Neural cell (in vitro differentiated cells): ENCODE results near the gene RASGEF1C. TPM values are rescaled to one million over a fixed set of nuclear protein-coding genes. Genes with fewer than 3 reads are reported as not detected.
"Not testable (repeated sequence)": the region's sequence is repeated elsewhere in the genome, so short reads cannot be mapped to it uniquely, and the experiment has no call there.

Experiments
- H2AFZ ChIP-seq: fragments of 200-600, 300-800 bp; sonication (generic), shearing (Covaris generic); 2 replicates; pipeline ENCODE4 v1.6.0; 2014; ENCODE audit warnings: low read depth, mild to moderate bottlenecking, antibody characterized with exemption, low read length, moderate library complexity
- H3F3A ChIP-seq: fragments of 200-600 bp; shearing (Covaris generic); 2 replicates; pipeline ENCODE4 v1.6.1; 2016; ENCODE audit warnings: mild to moderate bottlenecking, moderate library complexity, mixed read lengths, antibody characterized with exemption, low read length; ENCODE audit not compliant: insufficient read depth, poor library complexity, severe bottlenecking
- H3K27ac ChIP-seq: fragments of 200-600, 300-800 bp; sonication (generic), shearing (Covaris generic); 2 replicates; pipeline ENCODE4 v1.5.1; 2014; ENCODE audit warnings: mild to moderate bottlenecking, low read length, moderate library complexity
- H3K27me3 ChIP-seq: fragments of 300-800, 200-600 bp; sonication (generic), shearing (Covaris generic); 2 replicates; pipeline ENCODE4 v1.6.0; 2014; ENCODE audit warnings: mild to moderate bottlenecking, low read depth, low read length, moderate library complexity; ENCODE audit not compliant: insufficient read depth
- H3K36me3 ChIP-seq: fragments of 300-800, 200-600 bp; sonication (generic), shearing (Covaris generic); 2 replicates; pipeline ENCODE4 v1.5.1; 2014; ENCODE audit warnings: mild to moderate bottlenecking, antibody characterized with exemption, low read length, moderate library complexity; ENCODE audit not compliant: insufficient read depth
- H3K4me2 ChIP-seq: fragments of 300-800, 200-600 bp; sonication (generic), shearing (Covaris generic); 2 replicates; pipeline ENCODE4 v1.6.0; 2014; ENCODE audit warnings: mild to moderate bottlenecking, low read length
- H3K4me3 ChIP-seq: fragments of 300-800, 200-600 bp; sonication (generic), shearing (Covaris generic); 2 replicates; pipeline ENCODE4 v1.5.1; 2014; ENCODE audit warnings: mild to moderate bottlenecking, low read length, moderate library complexity
- H3K79me2 ChIP-seq: fragments of 200-600 bp; shearing (Covaris generic); replicated peaks from 2 replicates; pipeline ENCODE4 v1.6.0; 2014; ENCODE audit warnings: mild to moderate bottlenecking, low read length, moderate library complexity; ENCODE audit not compliant: insufficient read depth
- H3K9ac ChIP-seq: fragments of 300-800, 200-600 bp; sonication (generic), shearing (Covaris generic); 2 replicates; pipeline ENCODE4 v1.6.1; 2016; ENCODE audit warnings: mild to moderate bottlenecking, low read length, mixed read lengths
- H3K9me2 ChIP-seq: fragments of 200-600 bp; shearing (Covaris generic); 2 replicates; pipeline ENCODE4 v1.6.1; 2016; ENCODE audit warnings: mild to moderate bottlenecking, low read length, mixed read lengths; ENCODE audit not compliant: insufficient read depth
- H3K9me3 ChIP-seq: fragments of 200-600, 300-800 bp; sonication (generic), shearing (Covaris generic); 2 replicates; pipeline ENCODE4 v1.6.1; 2016; ENCODE audit warnings: mild to moderate bottlenecking, mixed run types, low read length, moderate library complexity, mixed read lengths
- H4K20me1 ChIP-seq: fragments of 200-600 bp; shearing (Covaris generic); 2 replicates; pipeline ENCODE4 v1.6.1; 2016; ENCODE audit warnings: mild to moderate bottlenecking, mixed run types; ENCODE audit not compliant: insufficient read depth
- EP300 ChIP-seq: fragments of 450-650 bp; conservative IDR thresholded peaks from 2 replicates; pipeline ENCODE4 v1.6.1; 2014; ENCODE audit warnings: antibody characterized with exemption, mild to moderate bottlenecking, moderate library complexity; ENCODE audit not compliant: poor library complexity, severe bottlenecking
- EZH2 ChIP-seq: fragments of 200-600, 300-800 bp; shearing (Covaris generic), sonication (generic); IDR thresholded peaks from 2 replicates; pipeline ENCODE4 v1.6.1; 2014; ENCODE audit warnings: antibody characterized with exemption, low read length, borderline replicate concordance, mild to moderate bottlenecking; ENCODE audit not compliant: insufficient read depth, poor library complexity, severe bottlenecking
- MXI1 ChIP-seq: fragments of 450-650 bp; conservative IDR thresholded peaks from 2 replicates; pipeline ENCODE4 v1.6.1; 2014; ENCODE audit warnings: antibody characterized with exemption, mild to moderate bottlenecking; ENCODE audit not compliant: poor library complexity, severe bottlenecking
- POLR2AphosphoS5 ChIP-seq: IDR thresholded peaks from 2 replicates; pipeline ENCODE4 v1.6.1; 2012
- RAD21 ChIP-seq: fragments of 450-650 bp; conservative IDR thresholded peaks from 2 replicates; pipeline ENCODE4 v1.6.1; 2014; ENCODE audit warnings: antibody characterized with exemption, mild to moderate bottlenecking, moderate library complexity
- SMC3 ChIP-seq: fragments of 450-650 bp; conservative IDR thresholded peaks from 2 replicates; pipeline ENCODE4 v1.6.1; 2014; ENCODE audit warnings: antibody characterized with exemption, mild to moderate bottlenecking, moderate library complexity; ENCODE audit not compliant: poor library complexity
- TAF1 ChIP-seq: IDR thresholded peaks from 2 replicates; pipeline ENCODE4 v1.6.1; 2012; ENCODE audit warnings: low read depth
- polyA plus RNA-seq: library from polyadenylated mRNA; depleted of rRNA; stranded (reverse); fragments of >200 nt; gene quantifications from 2 replicates; pipeline ENCODE4 v1.2.3, GENCODE V29; 2014
- TF ChIP-seq, protein P1 (sequence below): fragments of 450-650 bp; IDR thresholded peaks from 2 replicates; pipeline ENCODE4 v1.5.1; 2014; ENCODE audit warnings: antibody characterized with exemption, mild to moderate bottlenecking, moderate library complexity; ENCODE audit not compliant: poor library complexity, severe bottlenecking
- TF ChIP-seq, protein P2 (sequence below): IDR thresholded peaks from 2 replicates; pipeline ENCODE4 v1.6.1; 2012; ENCODE audit warnings: borderline replicate concordance

RASGEF1C gene
- polyA plus RNA-seq, 1 donor from 2014 or later, result 5.3 TPM

DNA sequence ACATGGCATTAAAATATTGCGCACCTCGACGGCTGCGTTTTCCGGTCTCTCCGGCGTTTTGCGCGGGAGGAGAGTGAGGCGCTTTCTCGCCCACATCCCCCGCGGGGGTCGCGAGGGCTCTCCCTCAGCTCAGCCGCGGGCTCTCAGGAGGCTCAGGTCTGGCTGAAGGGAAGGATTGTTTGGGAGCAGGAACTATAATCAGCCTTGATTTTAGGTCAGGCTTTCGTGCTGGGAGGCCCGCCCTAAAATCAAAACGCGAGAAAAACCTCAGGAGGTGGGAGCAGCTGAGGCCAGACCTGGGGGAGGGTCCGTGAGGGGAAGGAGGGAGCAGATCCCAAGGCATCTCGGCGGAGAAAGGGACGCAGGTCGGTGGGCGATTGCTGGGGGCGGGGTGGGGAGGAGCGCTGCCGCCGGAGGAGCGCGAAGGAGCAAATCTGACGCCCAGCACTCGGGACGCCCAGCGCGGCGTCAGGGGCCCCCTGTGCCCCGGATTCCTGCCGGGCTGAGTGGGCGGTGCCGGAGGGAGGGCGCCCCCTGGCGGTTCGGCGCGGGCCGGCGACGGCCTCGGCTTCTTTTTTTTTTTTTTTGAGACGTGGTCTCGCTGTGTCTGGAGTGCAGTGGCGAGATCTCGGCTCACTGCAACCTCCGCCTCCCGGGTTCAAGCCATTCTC lies 118.8 kb downstream of the RASGEF1C start:
- TF ChIP-seq EP300 (no peak), EZH2 (no peak), MXI1 (no peak), SMC3 (peak; percentile 54), TAF1 (no peak), RAD21 (peak; percentile 58), POLR2AphosphoS5 (no peak)
- TF ChIP-seq, protein P1, sequence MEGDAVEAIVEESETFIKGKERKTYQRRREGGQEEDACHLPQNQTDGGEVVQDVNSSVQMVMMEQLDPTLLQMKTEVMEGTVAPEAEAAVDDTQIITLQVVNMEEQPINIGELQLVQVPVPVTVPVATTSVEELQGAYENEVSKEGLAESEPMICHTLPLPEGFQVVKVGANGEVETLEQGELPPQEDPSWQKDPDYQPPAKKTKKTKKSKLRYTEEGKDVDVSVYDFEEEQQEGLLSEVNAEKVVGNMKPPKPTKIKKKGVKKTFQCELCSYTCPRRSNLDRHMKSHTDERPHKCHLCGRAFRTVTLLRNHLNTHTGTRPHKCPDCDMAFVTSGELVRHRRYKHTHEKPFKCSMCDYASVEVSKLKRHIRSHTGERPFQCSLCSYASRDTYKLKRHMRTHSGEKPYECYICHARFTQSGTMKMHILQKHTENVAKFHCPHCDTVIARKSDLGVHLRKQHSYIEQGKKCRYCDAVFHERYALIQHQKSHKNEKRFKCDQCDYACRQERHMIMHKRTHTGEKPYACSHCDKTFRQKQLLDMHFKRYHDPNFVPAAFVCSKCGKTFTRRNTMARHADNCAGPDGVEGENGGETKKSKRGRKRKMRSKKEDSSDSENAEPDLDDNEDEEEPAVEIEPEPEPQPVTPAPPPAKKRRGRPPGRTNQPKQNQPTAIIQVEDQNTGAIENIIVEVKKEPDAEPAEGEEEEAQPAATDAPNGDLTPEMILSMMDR, result peak; percentile 73
- TF ChIP-seq, protein P2, sequence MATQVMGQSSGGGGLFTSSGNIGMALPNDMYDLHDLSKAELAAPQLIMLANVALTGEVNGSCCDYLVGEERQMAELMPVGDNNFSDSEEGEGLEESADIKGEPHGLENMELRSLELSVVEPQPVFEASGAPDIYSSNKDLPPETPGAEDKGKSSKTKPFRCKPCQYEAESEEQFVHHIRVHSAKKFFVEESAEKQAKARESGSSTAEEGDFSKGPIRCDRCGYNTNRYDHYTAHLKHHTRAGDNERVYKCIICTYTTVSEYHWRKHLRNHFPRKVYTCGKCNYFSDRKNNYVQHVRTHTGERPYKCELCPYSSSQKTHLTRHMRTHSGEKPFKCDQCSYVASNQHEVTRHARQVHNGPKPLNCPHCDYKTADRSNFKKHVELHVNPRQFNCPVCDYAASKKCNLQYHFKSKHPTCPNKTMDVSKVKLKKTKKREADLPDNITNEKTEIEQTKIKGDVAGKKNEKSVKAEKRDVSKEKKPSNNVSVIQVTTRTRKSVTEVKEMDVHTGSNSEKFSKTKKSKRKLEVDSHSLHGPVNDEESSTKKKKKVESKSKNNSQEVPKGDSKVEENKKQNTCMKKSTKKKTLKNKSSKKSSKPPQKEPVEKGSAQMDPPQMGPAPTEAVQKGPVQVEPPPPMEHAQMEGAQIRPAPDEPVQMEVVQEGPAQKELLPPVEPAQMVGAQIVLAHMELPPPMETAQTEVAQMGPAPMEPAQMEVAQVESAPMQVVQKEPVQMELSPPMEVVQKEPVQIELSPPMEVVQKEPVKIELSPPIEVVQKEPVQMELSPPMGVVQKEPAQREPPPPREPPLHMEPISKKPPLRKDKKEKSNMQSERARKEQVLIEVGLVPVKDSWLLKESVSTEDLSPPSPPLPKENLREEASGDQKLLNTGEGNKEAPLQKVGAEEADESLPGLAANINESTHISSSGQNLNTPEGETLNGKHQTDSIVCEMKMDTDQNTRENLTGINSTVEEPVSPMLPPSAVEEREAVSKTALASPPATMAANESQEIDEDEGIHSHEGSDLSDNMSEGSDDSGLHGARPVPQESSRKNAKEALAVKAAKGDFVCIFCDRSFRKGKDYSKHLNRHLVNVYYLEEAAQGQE, result no peak
- H3K9me2 ChIP-seq, result no peaks in the 10 kb centered on the region
- H3K4me2 ChIP-seq, result no peak overlapping the region
- H3K4me3 ChIP-seq, result peak overlapping the region; percentile 63
- no peaks in the 10 kb centered on the region for H3K9me3 ChIP-seq
- H3K79me2 ChIP-seq, result no peaks in the 10 kb centered on the region
- H3K27ac ChIP-seq, result no peak overlapping the region
- peak overlapping the region; percentile 3 for H2AFZ ChIP-seq
- no peaks in the 10 kb centered on the region for H4K20me1 ChIP-seq
- H3K27me3 ChIP-seq, result no peaks in the 10 kb centered on the region
- peak overlapping the region; percentile 58 for H3K9ac ChIP-seq
- no peaks in the 10 kb centered on the region for H3K36me3 ChIP-seq
- H3F3A ChIP-seq, result no peaks in the 10 kb centered on the region

DNA sequence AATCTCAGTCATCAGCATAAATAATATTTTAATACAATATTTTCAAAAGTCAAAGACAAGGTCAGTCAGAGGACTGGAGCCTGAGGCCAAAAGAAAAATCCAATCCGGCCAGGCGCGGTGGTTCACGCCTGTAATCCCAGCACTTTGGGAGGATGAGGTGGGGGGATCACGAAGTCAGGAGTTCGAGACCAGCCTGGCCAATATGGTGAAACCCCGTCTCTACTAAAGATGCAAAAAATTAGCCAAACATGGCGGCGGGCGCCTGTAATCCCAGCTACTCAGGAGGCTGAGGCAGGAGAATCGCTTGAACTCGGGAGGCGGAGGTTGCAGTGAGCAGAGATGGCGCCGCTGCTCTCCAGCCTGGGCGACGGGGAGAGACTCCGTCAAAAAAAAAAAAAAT lies 119.4 kb downstream of the RASGEF1C start:
- H3K27ac ChIP-seq, H3K9me2 ChIP-seq: not testable (repeated sequence)

More for the DNA sequence above, 119.4 kb downstream of the RASGEF1C start:
- not testable (repeated sequence) for H3K9me3 ChIP-seq, H3K36me3 ChIP-seq, H3K79me2 ChIP-seq, H3K4me2 ChIP-seq, H3F3A ChIP-seq, H4K20me1 ChIP-seq, H3K27me3 ChIP-seq, H3K9ac ChIP-seq, H2AFZ ChIP-seq
- peak overlapping the region; percentile 63 for H3K4me3 ChIP-seq
